EH (cell line): ENCODE data around the gene INTS14.
A peak's percentile ranks its signal among the peaks of the same experiment; 100 is the strongest.
"Not testable (repeated sequence)": the region's sequence is repeated elsewhere in the genome, so short reads cannot be mapped to it uniquely, and the experiment has no call there.

Experiments
- DNase-seq: peaks from one replicate; pipeline ENCODE4 v3.0.0-alpha.2; 2015; ENCODE audit warnings: low read depth

The INTS14 gene

DNA sequence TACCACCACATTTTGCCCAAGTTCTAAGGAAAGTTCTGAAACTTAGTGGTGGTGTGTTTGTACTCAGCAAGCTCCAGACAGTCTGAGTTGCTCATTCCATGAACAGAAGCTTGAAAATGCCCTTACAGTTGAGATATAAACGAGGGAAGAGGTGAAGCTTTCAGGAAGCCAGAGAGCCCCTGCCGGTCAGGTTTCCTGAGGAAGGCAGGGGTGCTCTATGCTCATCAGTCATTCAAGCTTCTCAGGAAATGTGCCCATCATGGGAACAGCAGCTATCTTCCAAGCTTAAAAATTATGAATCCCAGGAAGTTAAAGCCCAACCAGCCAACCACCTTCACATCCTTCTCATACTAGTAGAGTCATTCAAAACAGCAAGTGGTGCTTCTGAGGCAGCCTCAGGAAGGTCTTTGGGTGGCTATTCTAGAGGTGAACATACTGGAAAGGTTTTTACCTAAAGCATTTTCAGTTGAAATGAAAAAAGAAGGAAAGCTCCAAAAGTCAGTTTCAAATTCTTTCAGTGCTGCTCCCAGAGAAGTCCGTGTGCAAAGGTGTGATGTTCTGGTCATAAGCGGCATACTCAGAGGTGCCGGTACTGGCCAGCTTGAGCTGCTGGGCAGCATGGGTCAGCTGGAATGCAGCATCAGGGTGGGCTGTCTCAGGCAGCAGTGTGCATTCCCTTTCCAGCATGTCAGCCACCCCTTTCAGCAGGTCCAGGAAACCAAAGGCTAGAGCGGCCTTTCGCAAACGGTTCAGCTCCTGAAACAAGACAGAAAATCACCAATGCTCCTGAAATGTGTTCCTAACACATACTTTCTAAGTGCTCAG, 31.8 kb downstream of the INTS14 start:
- peak; percentile 23 for DNase-seq

DNA sequence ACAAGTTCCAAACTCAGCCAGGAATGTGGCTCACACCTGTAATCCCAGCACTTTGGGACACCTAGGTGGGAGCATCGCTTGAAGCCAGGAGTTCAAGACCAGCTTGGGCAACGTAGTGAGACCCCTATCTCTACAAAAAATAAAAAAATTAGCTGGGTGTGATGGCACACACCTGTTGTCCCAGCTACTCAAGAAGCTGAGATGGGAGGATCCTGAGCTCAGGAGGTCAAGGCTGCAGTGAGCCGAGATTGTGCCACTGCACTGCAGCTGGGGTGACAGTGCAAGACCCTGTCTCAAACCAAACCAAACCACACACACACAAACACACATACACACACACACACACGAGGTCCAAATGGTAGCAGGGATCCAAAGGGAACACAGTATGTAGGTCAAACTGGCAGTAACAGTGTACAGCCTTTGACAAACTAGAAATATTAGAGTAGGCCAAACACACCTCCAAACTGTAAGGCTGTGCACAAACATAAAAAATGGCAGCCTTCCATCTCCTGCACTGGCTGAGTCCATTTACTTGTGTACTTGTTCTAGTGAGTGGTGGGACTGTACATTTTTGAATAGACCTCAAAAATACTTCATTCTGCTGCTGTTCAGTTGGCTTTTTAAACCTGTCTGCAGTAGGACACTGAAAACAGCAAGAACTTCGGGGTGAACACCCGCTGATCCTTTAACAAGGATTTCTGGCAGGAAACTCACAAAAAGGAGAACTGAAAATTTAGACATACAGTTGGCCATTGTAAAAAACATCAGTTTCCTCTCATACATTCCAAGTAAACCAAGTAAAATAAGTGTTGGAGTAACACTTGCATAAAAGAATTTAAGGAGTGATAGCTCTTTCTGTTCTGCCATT, 33.6 kb downstream of the INTS14 start:
- no peak for DNase-seq

DNA sequence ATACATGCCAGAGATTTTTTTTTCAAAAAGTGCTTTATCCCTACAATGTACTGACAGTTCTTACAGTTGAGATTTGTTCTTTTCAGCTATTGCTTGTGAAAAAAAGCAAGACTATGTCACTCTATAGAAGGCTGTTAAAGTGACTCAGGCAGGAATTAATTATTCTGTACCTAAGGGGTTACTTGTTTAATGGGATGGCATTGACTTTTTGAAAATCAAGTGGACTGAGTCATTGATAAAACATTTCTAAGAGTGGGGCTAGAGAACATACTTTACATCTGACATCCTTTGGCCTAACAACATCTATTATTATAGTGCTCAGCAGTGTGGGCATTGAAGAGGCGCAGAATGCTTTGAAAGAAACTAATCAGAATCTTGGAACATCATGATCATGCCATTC, 34.3 kb downstream of the INTS14 start:
- peak; percentile 87 for DNase-seq

DNA sequence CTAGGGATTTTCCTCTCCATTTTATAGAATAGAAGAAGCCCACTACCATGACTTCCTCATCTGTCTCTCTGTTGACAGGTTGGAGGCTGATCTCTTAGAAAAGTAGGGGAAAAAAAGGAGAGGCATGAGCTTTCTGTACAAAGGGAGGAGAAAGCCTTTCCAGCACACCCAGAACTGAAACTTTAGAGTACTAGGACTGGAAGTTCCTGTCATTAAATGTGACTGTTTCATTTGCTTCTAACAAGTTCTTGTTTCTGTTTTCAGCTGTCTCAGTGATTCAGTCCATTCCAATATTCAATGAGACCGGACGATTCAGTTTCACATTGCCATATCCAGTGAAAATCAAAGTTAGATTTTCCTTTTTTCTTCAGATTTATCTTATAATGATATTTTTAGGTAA, 39.0 kb downstream of the INTS14 start:
- no peak for DNase-seq

DNA sequence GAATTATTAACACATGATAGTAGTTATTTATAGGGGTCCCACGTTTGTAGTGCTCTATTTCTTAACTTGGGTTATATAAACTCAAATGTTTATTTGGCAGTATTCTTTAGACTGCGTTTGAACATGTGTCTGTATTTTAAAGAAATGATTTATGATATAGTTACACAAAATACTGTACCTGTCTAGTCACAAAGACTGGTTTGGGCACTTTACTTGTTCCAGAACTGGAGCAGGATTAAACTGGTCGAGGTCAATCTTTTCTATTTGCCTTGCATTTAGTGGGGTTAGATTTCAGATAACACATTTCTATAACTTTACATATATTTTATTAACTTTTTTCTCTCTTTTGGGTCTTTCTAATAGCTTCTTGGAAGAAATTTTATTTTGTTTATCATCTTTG, 41.2 kb downstream of the INTS14 start:
- no peak for DNase-seq

DNA sequence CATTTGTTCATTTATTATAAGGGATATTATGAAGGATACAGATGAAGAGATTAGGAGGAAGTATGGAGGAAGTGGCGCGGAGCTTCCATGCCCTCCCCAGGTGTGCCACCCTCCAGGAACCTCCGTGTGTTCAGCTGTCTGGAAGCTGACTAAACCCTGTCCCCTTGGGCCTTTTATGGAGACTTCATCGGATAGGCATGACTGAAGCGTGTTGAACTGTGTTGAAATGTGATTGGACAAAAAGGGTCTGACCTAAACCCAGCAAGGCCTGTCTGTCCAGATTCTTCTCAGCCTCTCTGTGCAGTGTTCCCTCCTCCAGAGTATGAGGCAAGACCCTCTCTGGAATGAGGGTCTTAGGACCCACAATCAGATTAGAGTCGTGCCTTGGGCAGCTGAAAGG, 49.0 kb downstream of the INTS14 start:
- DNase-seq, result no peak

DNA sequence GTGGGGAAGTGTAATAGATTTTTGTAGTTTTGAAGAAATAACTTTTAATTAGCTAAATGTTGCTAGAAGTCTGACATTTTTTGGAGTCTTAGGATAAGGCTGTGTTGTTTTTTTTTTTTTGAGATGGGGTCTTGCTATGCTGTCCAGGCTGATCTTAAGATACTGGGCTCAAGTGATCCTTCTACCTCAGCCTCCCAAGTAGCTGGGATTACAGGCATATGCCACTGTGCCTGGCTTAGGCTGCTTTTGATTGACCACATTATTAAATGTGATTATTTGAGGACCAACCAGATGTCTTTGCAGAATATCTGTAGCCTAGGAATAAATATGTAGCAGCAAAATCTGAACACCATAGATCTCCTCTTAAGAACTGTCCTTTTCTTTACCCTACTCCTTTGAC, 51.0 kb downstream of the INTS14 start:
- DNase-seq, result no peak

DNA sequence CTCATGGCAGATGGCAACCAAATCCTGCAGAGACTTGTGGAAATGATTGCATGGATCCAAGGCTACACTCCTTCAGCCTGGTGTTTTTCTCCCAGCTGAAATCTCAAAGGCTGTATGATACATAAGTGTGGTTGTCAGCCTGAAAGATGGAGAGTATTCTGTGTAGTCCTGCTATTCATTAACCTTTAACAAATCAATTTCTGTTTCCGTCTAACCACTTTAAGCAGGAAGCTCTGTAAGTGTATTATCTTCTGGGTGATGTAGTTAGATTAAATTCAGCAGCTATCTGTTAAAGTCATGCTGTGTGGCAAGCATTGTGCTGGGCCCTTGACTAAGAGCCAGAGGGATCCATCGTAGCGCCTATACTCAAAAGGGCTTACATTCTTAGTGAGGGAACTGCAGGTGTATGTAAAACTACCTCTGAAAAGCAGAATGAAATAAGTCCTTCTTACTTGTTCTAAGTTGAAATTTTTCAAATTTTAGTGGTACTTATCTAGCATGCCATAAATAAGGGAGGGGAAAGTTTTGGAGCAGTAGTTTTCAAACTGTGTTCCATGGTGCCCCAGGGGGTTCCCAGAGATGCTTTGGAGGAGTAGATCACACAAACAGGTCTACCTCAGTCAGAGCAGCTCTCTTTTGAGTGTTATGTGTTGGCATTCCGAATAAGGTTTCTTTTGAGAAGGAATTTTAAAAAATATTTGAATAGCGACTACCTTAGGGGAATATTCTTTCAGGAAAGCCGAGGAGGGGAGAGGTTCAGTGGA, 51.8 kb downstream of the INTS14 start:
- no peak for DNase-seq

DNA sequence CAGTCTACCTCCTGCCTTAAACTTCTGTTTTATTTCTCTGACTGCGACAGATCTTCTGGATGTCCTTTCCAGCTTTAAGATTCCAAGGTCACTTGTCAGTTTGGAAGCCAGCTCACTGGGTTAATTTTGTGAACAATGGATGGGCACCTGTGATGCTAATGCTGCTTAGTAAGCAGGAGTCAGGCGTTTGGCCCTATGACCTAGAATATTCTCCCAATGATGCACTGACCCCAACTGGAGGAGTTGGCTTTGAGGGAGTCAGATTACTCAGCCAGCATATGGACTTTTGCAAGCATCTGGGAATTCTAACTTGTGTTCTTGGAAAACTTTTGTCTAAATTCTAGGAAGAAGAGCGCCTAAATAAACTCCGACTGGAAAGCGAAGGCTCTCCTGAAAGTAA, 52.6 kb downstream of the INTS14 start:
- DNase-seq, result peak; percentile 33

DNA sequence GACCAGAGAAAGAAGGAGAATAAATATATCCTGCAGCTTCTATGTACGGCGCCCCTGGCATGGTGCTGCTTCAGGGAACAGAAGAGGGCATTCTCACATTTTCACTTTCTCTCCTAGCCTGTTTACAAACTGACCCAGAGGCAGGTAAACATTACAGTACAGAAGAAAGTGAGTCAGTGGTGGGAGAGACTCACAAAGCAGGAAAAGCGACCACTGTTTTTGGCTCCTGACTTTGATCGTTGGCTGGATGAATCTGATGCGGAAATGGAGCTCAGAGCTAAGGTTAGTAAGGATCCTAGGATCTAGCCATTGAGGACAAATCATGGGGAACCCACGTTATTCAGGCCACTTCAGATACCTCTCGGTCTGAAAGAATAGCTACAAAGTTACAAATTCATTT, 54.3 kb downstream of the INTS14 start:
- no peak for DNase-seq

DNA sequence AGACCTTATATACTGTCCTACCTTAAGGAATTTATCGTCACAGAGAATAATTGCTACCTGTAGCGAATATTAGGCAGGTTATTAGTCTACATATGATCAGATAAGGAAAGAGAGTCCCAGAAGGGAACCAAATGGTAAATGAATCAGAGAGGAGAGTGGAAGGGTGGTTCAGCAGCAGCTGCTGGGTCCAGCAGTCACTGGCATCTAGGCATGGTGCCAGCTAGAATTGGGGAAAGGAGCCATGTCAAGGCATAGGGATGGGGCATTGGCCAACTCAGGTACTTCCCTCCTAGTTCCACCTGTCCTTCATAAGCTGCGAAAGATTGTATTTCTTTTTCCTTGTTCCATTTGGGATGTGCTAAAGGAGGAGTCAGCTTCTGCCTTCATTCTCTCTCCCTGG, 57.2 kb downstream of the INTS14 start:
- DNase-seq, result no peak

DNA sequence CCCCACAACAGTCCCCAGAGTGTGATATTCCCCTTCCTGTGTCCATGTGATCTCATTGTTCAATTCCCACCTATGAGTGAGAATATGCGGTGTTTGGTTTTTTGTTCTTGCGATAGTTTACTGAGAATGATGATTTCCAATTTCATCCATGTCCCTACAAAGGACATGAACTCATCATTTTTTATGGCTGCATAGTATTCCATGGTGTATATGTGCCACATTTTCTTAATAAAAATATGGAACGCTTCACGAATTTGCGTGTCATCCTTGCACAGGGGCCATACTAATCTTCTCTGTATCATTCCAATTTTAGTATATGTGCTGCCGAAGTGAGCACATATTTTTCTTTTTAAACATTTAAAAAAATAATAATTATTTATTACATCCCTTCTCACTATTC, 58.1 kb downstream of the INTS14 start:
- DNase-seq, result not testable (repeated sequence)

DNA sequence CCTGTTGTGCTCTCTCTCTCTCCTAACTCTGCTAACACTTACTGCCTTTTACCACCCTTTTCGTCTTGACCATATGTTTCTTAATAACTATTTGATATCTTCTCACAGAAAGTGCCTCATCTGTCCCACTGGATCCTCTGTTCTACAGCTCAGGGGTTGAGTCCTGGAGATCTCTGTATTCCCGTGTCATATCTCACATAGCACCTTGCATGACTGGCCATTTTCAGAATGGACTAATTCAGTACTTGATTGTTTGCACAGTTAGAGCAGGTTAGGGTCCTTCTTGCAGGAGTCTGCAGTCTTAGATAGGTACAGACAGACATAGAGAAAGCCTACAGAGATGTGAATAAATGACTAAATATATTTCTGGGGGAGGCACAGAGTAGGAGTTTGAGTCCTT, 59.7 kb downstream of the INTS14 start:
- no peak for DNase-seq

DNA sequence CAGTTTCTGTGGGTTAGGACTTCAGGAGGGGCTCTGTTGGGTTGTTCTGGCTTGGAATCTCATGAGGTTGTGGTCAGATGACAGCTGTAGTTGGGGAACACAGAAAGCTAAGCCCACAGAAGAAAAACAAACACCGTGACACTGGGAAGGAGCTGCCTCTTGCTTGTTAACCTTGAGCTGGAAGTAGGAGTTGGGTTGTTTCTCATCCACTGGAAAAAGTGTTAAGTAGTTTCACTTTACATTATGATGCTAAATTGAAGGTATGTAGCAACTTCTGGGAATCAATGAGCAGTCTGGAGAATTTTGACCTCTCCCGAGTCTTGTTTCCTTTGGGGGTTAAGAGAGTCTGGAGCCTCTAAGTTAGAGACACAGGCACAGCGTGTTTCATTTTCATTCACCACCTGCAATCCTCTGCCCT, 60.2 kb downstream of the INTS14 start:
- DNase-seq, result peak; percentile 50

DNA sequence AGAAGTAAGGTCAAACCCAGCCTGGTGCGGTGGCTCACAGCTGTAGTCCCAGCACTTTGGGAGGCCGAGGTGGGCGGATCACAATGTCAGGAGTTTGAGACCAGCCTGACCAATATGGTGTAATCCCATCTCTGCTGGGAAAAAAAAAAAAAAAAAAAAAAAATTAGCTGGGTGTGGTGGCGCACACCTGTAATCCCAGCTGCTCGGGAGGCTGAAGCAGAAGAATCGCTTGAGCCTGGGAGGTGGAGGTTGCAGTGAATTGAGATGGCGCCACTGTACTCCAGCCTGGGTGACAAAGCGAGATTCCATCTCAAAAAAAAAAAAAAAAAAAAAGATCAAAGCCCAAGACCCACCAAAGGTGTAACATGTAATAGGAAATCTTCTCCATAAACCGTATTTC, 61.6 kb downstream of the INTS14 start:
- DNase-seq, result not testable (repeated sequence)

DNA sequence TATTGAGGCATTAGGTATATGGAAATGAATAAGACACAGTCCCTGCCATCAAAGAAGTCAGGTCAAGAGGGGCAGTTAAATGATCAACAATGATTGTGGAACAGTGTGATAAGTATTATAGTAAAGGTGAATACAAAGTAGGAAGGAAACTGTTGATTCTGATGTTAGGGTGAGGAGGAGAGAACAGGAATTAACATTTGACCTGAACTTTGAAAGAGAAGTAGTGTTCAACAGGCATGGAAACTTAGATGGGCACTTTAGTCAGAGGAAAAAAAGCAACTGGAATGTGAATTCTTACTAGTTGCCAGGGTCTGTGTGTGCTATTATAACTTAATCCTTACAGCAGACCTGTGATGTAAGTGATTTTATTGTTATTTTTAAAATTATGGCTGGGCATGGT, 63.1 kb downstream of the INTS14 start:
- no peak for DNase-seq

DNA sequence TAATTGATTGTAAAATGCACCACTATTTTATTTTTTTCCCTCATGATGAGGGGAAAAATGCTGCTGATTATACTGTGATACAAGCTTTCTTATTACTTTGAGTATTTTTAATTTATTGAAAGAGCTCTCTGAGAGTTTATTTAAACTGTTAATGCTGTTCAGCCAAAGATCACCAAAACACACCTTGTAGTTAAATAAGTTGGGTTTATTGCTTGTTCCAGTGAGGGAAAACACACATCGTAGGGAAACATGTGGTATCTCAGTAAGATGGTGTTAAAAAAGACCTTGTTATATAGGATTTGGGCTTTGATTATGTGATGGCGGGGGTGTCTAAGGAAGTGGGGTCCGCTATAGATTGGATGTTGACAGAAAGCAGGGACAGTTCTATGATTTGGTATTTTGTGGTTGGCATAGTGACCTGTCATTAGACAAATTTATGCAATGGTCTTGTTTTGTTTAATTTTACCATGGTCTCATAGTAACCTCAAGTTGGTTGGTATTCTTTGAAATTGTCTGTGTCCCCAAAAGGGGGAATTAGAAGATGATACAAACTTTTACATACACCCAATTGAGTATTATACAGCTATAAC, 69.6 kb downstream of the INTS14 start:
- DNase-seq, result no peak

DNA sequence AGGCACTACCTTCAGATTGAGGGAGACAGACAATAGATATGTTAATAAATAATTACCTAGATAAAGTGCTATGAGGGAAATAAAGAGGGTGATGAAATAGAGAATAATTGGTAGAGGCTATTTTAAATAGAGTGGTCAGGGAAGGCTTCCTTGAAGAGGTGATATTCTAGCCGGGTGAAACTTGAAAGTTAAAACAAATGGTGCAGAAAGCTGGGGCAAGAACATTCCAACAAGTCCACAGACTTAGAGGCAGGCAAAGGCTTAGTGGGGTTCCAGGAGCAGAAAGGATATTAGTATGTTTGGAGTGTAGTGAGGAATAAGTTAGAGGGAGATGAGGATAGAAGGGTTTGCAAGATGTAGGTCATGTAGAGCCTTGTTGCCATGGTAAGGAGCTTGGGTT, 70.6 kb downstream of the INTS14 start:
- no peak for DNase-seq

DNA sequence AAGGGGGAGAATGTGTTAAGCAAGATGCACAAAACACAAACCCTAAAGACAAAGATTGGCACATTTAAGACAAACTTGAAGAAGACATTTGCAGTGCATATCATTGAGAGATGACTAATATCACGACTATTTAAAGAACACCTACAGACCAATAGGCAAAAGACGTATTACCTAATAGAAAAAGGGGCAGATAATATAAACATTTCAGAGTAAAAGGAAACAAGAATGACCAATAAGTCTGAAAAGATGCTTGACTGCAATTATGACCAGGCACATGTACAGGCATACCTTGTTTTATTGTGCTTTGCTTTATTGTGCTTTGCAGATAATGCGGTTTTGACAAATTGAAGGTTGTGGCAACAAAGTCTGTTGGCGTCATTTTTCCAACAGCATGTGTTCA, 75.7 kb downstream of the INTS14 start:
- no peak for DNase-seq

DNA sequence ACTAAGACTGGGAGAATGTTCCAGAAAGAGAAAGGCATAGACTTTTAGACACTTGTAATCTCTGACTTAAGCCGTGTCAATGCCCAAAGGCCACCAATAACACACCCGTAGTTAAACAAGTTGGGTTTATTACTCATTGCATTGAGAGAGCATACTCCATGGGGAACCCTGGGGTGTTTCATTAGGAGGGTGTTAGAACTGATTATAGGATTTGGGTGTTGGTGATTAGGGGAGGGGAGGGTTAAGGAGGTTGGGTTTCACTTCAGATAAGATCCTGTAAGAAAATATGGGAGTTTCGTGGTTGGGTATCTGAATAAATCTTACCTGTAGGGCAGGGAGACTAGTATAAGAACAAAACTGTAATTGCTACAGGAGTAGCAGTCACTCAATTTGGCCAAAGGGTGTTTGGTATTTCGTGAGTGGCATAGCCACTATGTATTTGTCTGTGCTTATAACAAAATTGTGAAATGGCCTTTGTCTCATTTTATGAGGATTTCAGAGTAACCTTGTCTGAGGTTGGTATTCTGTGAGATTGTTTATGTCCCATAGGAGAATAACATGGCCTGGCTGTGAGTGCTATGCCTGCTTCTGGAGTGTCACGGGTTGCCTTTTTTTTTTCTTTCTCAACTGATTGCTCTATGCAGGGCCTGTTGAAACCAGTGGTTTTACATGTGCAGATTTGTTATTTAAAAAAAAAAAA, 77.7 kb downstream of the INTS14 start:
- no peak for DNase-seq

DNA sequence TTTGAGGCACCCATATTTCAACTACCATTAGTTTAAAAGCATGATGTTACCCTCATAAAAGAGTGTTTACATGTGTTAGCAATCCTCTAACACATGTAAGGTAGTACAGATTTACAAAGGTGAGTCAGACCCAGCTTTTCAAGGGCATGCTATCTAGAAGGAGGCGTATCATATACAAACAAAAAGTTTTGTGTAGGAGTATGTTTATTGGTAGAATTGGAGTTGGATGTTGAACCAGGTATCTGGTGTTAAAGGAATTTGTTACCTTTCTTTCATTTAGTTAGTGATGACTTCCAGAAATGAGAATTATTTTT, 78.2 kb downstream of the INTS14 start:
- peak; percentile 62 for DNase-seq
